Stimulated activated CD8-positive, alpha-beta memory T cell treated with anti-CD3 and anti-CD28 coated beads, Interleukin-7, amount 100 ng/mL, for 24 hours (primary cell): ENCODE measurements around the gene USP49.
"Not testable (repeated sequence)": the region's sequence is repeated elsewhere in the genome, so short reads cannot be mapped to it uniquely, and the experiment has no call there.

Experiments used
- DNase-seq: peaks from one replicate; pipeline ENCODE4 v3.0.0-alpha.2; 2020; ENCODE audit warnings: low read depth

The USP49 gene

GRCh38 chr6:41811946-41812345 is 83.2 kb downstream of the USP49 start:
- not testable (repeated sequence) for DNase-seq

GRCh38 chr6:41811095-41811494 is 84.1 kb downstream of the USP49 start:
- DNase-seq, result no peak

GRCh38 chr6:41805830-41806774 is 89.1 kb downstream of the USP49 start:
- DNase-seq, result no peak

- no peak for DNase-seq
These were observed 93.8 kb downstream of the USP49 start for GRCh38 chr6:41801380-41801779.

GRCh38 chr6:41799559-41799911 is 95.6 kb downstream of the USP49 start:
- DNase-seq, result no peak

GRCh38 chr6:41798901-41799558 is 96.1 kb downstream of the USP49 start:
- no peak for DNase-seq

- no peak for DNase-seq
These were observed 98.7 kb downstream of the USP49 start for GRCh38 chr6:41796474-41796873.

GRCh38 chr6:41791984-41792383 is 103.2 kb downstream of the USP49 start:
- no peak for DNase-seq

GRCh38 chr6:41791305-41791704 is 103.9 kb downstream of the USP49 start:
- DNase-seq, result no peak

- DNase-seq, result no peak
These were observed 105.1 kb downstream of the USP49 start for GRCh38 chr6:41790045-41790444.

- DNase-seq, result no peak
These were observed 105.8 kb downstream of the USP49 start for GRCh38 chr6:41789390-41789724.

- peak; percentile 85 for DNase-seq
These were observed 107.8 kb downstream of the USP49 start, which contains the start of gene TOMM6 for GRCh38 chr6:41787219-41787917. Gene TOMM6, plus strand, starts transcription at chr6:41787694. Its CDS starts 4 bp downstream, at chr6:41787698.

- peak; percentile 74 for DNase-seq
These were observed 108.5 kb downstream of the USP49 start for GRCh38 chr6:41786451-41787218.

- DNase-seq, result no peak
These were observed 109.3 kb downstream of the USP49 start for GRCh38 chr6:41785689-41786450.

GRCh38 chr6:41785254-41785653 is 109.9 kb downstream of the USP49 start:
- no peak for DNase-seq

GRCh38 chr6:41784581-41785171 is 110.5 kb downstream of the USP49 start:
- DNase-seq, result no peak

- DNase-seq, result no peak
These were observed 111.9 kb downstream of the USP49 start for GRCh38 chr6:41783106-41783780.

- DNase-seq, result no peak
These were observed 113.8 kb downstream of the USP49 start for GRCh38 chr6:41781366-41781730.

GRCh38 chr6:41780551-41781365 is 114.4 kb downstream of the USP49 start, which contains the start of gene PRICKLE4:
Gene PRICKLE4, plus strand, starts transcription at chr6:41780782. Its CDS starts 2,692 bp downstream, at chr6:41783474.
- no peak for DNase-seq
